Measurements from ENCODE around the gene DCTN3. TPM values are rescaled to one million over a fixed set of nuclear protein-coding genes. Genes with fewer than 3 reads are reported as not detected.
A peak's percentile ranks its signal among the peaks of the same experiment; 100 is the strongest.

Gene DCTN3
- total RNA-seq, 1 donor from 2014 or later, result 94.8 TPM

- H3K36me3 ChIP-seq (ENCODE audit: insufficient read depth, low read length), result no peaks in the 10 kb centered on the region
- Mint-ChIP-seq H3K27me3 (ENCODE audit: low read depth, unreplicated experiment) (peaks cover 30% of the 10 kb centered on the region), H3K27ac (ENCODE audit: unreplicated experiment) (peak overlapping the region; percentile 44), H3K4me3 (ENCODE audit: unreplicated experiment) (peak overlapping the region; percentile 43), H3K36me3 (ENCODE audit: low read depth, unreplicated experiment) (no peaks in the 10 kb centered on the region), H3K9me3 (ENCODE audit: unreplicated experiment) (no peaks in the 10 kb centered on the region), H3K4me1 (ENCODE audit: low read depth, unreplicated experiment) (peaks cover 30% of the 10 kb centered on the region)
- H3K9ac ChIP-seq (ENCODE audit: low read length), result no peak overlapping the region
- no peaks in the 10 kb centered on the region for H3K79me2 ChIP-seq (ENCODE audit: insufficient read depth, low read length)
- no peaks in the 10 kb centered on the region for H3K9me3 ChIP-seq (ENCODE audit: insufficient read depth, low read depth, low read length)
- no peak for TF ChIP-seq EZH2 (IDR thresholded peaks at IDR 0.05; ENCODE audit: insufficient read depth, low read length)
- TF ChIP-seq, protein P1, sequence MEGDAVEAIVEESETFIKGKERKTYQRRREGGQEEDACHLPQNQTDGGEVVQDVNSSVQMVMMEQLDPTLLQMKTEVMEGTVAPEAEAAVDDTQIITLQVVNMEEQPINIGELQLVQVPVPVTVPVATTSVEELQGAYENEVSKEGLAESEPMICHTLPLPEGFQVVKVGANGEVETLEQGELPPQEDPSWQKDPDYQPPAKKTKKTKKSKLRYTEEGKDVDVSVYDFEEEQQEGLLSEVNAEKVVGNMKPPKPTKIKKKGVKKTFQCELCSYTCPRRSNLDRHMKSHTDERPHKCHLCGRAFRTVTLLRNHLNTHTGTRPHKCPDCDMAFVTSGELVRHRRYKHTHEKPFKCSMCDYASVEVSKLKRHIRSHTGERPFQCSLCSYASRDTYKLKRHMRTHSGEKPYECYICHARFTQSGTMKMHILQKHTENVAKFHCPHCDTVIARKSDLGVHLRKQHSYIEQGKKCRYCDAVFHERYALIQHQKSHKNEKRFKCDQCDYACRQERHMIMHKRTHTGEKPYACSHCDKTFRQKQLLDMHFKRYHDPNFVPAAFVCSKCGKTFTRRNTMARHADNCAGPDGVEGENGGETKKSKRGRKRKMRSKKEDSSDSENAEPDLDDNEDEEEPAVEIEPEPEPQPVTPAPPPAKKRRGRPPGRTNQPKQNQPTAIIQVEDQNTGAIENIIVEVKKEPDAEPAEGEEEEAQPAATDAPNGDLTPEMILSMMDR (IDR thresholded peaks at IDR 0.05; ENCODE audit: insufficient read depth, low read depth, low read length), result no peak
- no peak overlapping the region for H3K4me2 ChIP-seq (ENCODE audit: low read length)
- H3K27me3 ChIP-seq (ENCODE audit: insufficient read depth, low read length), result peaks cover 48% of the 10 kb centered on the region
- H3K4me3 ChIP-seq (ENCODE audit: insufficient read depth, low read depth, low read length), result no peak overlapping the region
- DNase-seq (ENCODE audit: low read depth), result no peak
- H4K20me1 ChIP-seq (ENCODE audit: insufficient read depth, low read length), result peaks cover 15% of the 10 kb centered on the region
- peaks cover 4% of the 10 kb centered on the region for H3K4me1 ChIP-seq (ENCODE audit: insufficient read depth, low read length)
- FAIRE-seq, result no peak
- no peak overlapping the region for H2AFZ ChIP-seq (ENCODE audit: low read depth, low read length)
- no peak overlapping the region for H3K27ac ChIP-seq (ENCODE audit: low read depth, low read length)
These were observed 44.3 kb downstream of the DCTN3 start for GRCh38 chr9:34575862-34576596.

DNA sequence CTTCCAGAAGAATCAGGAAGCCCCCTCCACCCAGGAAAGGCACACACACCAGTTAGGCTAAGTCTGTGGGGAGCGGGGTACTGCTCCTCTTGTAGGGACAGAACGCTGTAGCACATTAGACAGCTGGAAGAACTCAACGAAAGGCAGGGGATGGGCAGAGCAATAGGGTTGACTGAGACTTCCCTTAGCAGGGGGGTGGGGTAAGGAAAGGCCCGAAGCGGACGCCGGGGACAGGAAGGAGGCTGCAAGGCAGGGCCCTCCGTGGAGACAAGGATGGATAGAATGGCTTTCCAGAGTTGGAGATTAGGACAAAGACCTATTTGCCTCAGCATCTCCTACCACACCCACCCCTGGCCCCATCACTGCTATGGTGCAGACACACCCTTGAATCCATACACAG lies 45.1 kb downstream of the DCTN3 start:
- peaks cover 49% of the 10 kb centered on the region for H3K27me3 ChIP-seq (ENCODE audit: insufficient read depth, low read length)
- no peak overlapping the region for H3K9ac ChIP-seq (ENCODE audit: low read length)
- no peaks in the 10 kb centered on the region for H3K36me3 ChIP-seq (ENCODE audit: insufficient read depth, low read length)
- H3K4me1 ChIP-seq (ENCODE audit: insufficient read depth, low read length), result peaks cover 4% of the 10 kb centered on the region
- H3K27ac ChIP-seq (ENCODE audit: low read depth, low read length), result no peak overlapping the region
- no peak overlapping the region for H3K4me3 ChIP-seq (ENCODE audit: insufficient read depth, low read depth, low read length)
- peaks cover 15% of the 10 kb centered on the region for H4K20me1 ChIP-seq (ENCODE audit: insufficient read depth, low read length)
- Mint-ChIP-seq H3K27ac (ENCODE audit: unreplicated experiment) (no peak overlapping the region), H3K4me3 (ENCODE audit: unreplicated experiment) (no peak overlapping the region), H3K4me1 (ENCODE audit: low read depth, unreplicated experiment) (peaks cover 36% of the 10 kb centered on the region), H3K36me3 (ENCODE audit: low read depth, unreplicated experiment) (no peaks in the 10 kb centered on the region), H3K27me3 (ENCODE audit: low read depth, unreplicated experiment) (peaks cover 29% of the 10 kb centered on the region), H3K9me3 (ENCODE audit: unreplicated experiment) (no peaks in the 10 kb centered on the region)
- H2AFZ ChIP-seq (ENCODE audit: low read depth, low read length), result no peak overlapping the region
- no peak for DNase-seq (ENCODE audit: low read depth)
- FAIRE-seq, result no peak
- no peaks in the 10 kb centered on the region for H3K79me2 ChIP-seq (ENCODE audit: insufficient read depth, low read length)
- no peaks in the 10 kb centered on the region for H3K9me3 ChIP-seq (ENCODE audit: insufficient read depth, low read depth, low read length)
- H3K4me2 ChIP-seq (ENCODE audit: low read length), result no peak overlapping the region
- TF ChIP-seq, protein P1 (IDR thresholded peaks at IDR 0.05; ENCODE audit: insufficient read depth, low read depth, low read length), result no peak
- no peak for TF ChIP-seq EZH2 (IDR thresholded peaks at IDR 0.05; ENCODE audit: insufficient read depth, low read length)

DNA sequence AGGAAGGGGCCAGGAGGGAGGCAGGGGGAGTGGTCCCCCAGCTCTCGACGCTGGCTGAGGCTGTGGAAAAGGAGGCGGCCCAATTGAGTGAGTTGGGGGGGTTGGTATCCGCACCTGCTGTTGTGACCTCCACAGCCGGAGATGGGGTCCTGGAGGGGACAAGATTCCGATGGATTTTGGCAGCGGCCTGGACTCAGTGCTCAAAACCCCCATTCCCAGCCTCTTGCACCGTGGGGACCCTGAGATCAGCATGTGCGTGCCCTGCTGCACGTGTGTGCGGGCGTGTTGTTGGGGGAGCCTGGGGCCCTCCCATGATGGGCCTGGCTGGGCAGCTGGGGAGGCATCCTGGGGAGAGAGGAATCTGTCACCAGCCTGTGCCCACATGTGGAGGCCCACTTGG lies 45.7 kb downstream of the DCTN3 start:
- DNase-seq (ENCODE audit: low read depth) (no peak), FAIRE-seq (no peak)
- H3K4me3 ChIP-seq (ENCODE audit: insufficient read depth, low read depth, low read length), result no peak overlapping the region
- H3K9me3 Mint-ChIP-seq (ENCODE audit: unreplicated experiment), result no peaks in the 10 kb centered on the region
- H3K4me3 Mint-ChIP-seq (ENCODE audit: unreplicated experiment), result no peak overlapping the region
- no peaks in the 10 kb centered on the region for H3K9me3 ChIP-seq (ENCODE audit: insufficient read depth, low read depth, low read length)
- no peak overlapping the region for H2AFZ ChIP-seq (ENCODE audit: low read depth, low read length)
- peaks cover 32% of the 10 kb centered on the region for H3K27me3 Mint-ChIP-seq (ENCODE audit: low read depth, unreplicated experiment)
- TF ChIP-seq, protein P1 (IDR thresholded peaks at IDR 0.05; ENCODE audit: insufficient read depth, low read depth, low read length), result no peak
- TF ChIP-seq EZH2 (IDR thresholded peaks at IDR 0.05; ENCODE audit: insufficient read depth, low read length), result no peak
- no peaks in the 10 kb centered on the region for H3K36me3 ChIP-seq (ENCODE audit: insufficient read depth, low read length)
- peaks cover 4% of the 10 kb centered on the region for H3K4me1 ChIP-seq (ENCODE audit: insufficient read depth, low read length)
- no peak overlapping the region for H3K4me2 ChIP-seq (ENCODE audit: low read length)
- no peak overlapping the region for H3K27ac ChIP-seq (ENCODE audit: low read depth, low read length)
- H3K27ac Mint-ChIP-seq (ENCODE audit: unreplicated experiment), result no peak overlapping the region
- peaks cover 45% of the 10 kb centered on the region for H3K27me3 ChIP-seq (ENCODE audit: insufficient read depth, low read length)
- H3K4me1 Mint-ChIP-seq (ENCODE audit: low read depth, unreplicated experiment), result peaks cover 41% of the 10 kb centered on the region
- H3K9ac ChIP-seq (ENCODE audit: low read length), result no peak overlapping the region
- H3K79me2 ChIP-seq (ENCODE audit: insufficient read depth, low read length), result no peaks in the 10 kb centered on the region
- H4K20me1 ChIP-seq (ENCODE audit: insufficient read depth, low read length), result peaks cover 15% of the 10 kb centered on the region
- H3K36me3 Mint-ChIP-seq (ENCODE audit: low read depth, unreplicated experiment), result no peaks in the 10 kb centered on the region

All from astrocyte (in vitro differentiated cells and primary cell).